AG10803 (cell line): ENCODE data around the gene DPH7.
"Not testable (repeated sequence)": the region's sequence is repeated elsewhere in the genome, so short reads cannot be mapped to it uniquely, and the experiment has no call there.

Source experiments
- DNase-seq: peaks from one replicate; pipeline ENCODE4 v3.0.0; 2010; ENCODE audit warnings: low read depth
- H3K4me3 ChIP-seq: 2 replicates; pipeline ENCODE4 v1.5.1; 2011; ENCODE audit warnings: mild to moderate bottlenecking, low read length, control low read depth
- TF ChIP-seq, protein P1 (sequence below): conservative IDR thresholded peaks from 2 replicates; pipeline ENCODE4 v1.5.1; 2011; ENCODE audit warnings: mild to moderate bottlenecking, low read length, control low read depth, inconsistent platforms

Gene DPH7

DNA sequence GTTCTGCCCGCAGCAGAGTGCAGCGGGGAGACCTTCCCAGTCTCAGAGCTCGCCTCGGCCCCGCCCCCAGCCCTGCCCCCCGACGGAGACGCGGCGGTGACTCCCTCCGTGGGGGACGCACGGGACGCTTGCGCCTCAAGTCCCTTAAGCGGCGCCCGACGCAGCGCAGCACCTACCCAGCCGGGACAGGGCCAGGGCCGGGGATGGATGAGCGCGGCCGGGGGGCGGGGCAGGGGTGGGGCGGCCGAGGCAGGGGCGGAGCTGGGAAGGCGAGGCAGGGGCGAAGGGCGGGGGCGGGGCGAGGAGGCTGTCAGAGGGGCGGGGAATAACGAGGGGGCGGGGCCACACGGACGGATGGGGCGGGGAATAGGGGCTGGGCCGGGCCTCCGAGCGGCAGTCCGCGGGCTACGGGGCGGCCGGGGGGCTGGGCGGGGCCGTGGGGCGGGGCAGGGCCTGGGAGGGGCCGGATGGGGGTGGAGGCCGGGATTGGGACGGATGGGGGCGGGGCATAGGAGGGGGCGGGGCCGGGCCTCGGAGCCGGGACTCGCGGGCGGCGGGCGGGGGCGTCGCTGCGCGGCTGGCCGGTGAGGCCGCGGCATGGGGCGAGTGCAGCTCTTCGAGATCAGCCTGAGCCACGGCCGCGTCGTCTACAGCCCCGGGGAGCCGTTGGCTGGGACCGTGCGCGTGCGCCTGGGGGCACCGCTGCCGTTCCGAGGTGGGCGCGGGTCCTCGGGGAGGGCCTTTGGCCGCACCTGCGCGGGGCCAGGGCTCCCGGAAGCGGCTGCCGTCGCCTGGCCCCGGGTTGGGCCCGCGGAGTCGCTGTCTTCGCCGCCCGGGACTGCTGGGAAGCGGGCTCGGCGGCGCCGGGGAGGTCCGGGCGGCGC is 26.6 kb upstream of the DPH7 start, which contains the start of gene ARRDC1:
TSS of gene ARRDC1 (plus strand) at position 566 of the 884 bp plus-strand sequence. CDS start at position 598, 32 bp downstream.
- TF ChIP-seq, protein P1, sequence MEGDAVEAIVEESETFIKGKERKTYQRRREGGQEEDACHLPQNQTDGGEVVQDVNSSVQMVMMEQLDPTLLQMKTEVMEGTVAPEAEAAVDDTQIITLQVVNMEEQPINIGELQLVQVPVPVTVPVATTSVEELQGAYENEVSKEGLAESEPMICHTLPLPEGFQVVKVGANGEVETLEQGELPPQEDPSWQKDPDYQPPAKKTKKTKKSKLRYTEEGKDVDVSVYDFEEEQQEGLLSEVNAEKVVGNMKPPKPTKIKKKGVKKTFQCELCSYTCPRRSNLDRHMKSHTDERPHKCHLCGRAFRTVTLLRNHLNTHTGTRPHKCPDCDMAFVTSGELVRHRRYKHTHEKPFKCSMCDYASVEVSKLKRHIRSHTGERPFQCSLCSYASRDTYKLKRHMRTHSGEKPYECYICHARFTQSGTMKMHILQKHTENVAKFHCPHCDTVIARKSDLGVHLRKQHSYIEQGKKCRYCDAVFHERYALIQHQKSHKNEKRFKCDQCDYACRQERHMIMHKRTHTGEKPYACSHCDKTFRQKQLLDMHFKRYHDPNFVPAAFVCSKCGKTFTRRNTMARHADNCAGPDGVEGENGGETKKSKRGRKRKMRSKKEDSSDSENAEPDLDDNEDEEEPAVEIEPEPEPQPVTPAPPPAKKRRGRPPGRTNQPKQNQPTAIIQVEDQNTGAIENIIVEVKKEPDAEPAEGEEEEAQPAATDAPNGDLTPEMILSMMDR, result no peak
- peak within 1 kb of the TSS; percentile 63 for H3K4me3 ChIP-seq
- DNase-seq, result peak; percentile 91

DNA sequence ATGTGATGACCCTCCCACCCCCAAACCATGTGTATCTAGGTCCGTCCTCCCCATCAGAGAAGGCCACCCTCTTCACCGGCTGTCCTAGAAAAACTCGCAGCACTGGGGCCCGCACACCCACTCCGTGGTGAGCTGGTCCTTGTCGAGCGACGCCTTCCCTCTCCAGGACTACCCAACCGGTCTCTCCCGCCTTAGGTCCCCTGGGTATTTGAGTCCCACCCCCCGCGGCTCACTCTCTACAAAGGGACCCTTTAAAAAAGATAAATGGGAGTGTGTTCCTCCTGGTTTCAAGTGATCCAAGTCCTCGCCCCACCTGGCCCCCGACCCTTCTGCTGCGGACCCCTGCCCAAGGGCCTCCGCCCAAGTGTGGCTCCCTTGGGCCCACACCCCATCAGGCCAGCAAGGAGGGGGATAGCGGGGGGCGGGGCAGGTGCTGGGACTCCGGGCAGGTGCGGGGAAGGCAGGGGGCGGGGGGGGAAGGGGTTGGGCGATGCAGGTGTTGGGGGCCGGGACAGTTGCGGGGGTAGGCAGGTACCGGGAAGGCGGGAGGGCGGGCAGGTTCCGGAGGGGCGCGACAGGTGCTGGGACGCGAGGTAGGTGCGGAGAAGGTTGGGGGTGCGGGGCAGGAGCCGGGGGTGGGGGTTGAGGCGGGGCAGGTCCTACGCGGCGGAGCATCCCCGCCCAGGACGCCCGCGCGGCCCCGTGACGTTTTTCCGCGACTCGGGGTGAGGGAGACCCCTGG is 25.8 kb upstream of the DPH7 start:
- DNase-seq, result no peak
- peak overlapping the region; percentile 55 for H3K4me3 ChIP-seq
- TF ChIP-seq, protein P1, result no peak

DNA sequence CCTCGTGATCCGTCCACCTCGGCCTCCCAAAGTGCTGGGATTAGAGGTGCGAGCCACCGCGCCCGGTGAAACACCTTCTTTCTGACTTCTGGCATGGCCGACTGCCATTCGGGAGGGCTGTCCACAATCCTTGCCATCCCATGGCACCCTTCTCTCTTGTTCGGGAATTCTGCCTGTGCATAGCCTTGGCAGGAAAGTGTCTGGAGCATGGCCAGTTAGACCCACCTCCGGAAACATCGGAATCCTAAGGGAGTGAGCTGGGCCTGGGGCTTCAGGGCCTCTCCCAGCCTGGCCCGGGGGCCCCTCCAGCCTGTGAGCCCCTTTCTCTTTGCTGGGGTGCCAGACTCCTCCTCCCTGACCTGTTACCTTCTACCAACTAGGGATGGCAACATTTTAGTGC is 25.2 kb upstream of the DPH7 start:
- no peak for DNase-seq
- no peak overlapping the region for H3K4me3 ChIP-seq
- TF ChIP-seq, protein P1, result no peak

DNA sequence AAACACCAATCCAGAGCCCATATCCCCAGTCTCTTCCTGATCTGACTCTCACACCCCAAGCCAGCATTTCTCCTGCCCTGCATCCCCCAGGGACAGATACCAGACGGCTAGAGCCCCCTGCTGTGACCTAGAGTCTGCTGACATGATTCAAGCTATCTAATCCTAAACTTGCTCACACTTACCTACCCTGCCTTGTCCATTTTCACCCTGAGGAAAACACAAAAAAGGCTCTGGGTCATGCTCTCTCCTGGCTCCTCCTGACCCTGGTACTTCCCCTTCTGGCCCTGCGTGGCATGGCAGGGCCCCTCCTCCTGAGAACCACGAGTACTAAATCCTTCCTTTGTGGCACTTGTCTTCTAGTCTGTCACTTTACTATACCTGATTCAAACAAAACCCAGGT is 23.9 kb upstream of the DPH7 start:
- TF ChIP-seq, protein P1, result no peak
- H3K4me3 ChIP-seq, result no peak overlapping the region
- no peak for DNase-seq

DNA sequence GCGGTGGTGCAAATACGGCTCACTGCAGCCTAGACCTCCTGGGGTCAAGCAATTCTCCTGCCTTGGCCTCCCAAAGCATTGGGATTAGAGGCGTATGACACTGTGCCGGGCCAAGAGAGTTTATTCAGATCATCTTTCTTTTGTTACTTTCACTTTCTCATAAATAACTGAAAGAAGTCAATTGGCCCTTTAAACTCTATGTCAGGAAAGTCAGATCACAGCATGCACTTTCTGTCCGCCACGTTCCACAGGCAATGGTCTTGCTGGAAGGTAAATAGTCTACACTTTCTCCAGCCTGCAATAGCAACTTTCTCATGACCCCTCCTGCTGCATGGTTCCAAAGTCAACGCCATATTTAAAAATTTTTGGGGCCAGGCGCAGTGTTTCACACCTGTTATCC is 20.2 kb upstream of the DPH7 start:
- DNase-seq, result no peak
- TF ChIP-seq, protein P1, result no peak
- no peak overlapping the region for H3K4me3 ChIP-seq

DNA sequence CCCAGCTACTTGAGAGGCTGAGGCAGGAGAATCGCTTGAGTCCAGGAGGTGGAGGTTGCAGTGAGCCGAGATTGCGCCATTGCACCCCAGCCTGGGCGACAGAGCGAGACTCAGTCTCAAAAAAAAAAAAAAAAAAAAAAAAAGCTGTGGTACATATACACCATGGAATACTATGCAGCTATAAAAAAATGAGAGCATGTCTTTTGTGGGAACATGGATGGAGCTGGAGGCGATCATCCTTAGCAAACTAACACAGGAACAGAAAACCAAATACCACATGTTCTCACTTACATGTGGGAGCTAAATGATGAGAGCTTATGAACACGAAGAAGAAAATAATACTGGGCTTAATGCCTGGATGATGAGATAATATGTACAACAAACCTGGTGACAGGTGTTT is 17.9 kb upstream of the DPH7 start:
- not testable (repeated sequence) for DNase-seq, H3K4me3 ChIP-seq

DNA sequence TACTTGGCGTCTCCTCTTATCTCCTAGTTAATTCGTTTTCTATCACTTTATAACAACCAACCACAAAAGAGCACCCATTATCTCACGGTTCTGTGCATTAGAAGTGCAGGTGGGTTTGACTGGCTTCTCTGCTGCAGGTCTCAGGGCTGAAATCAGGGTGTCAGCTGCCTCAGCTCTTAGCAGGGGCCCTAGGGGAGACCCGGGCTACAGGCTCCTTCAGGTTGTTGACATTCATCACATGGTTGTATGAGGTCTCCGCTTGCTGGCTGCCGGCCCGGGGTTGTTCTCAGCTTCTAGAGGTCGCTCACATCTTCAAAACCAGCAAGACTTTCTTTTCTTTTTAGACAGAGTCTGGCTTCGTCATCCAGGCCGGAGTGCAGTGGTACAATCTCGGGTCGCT is 14.5 kb upstream of the DPH7 start:
- H3K4me3 ChIP-seq, result no peak overlapping the region
- no peak for DNase-seq
- TF ChIP-seq, protein P1, result no peak
